Testis (tissue), 2 donors: Measurements from ENCODE around the gene VWCE.

Experiments
- CTCF ChIP-seq, 3 experiments: fragments of 450-650 bp in 2 of 3; fragments of 200-600 bp in 1 of 3; sonication (generic) in 1 of 3; IDR thresholded peaks; one replicate each; pipeline ENCODE4 v1.5.1; 2016 to 2019; ENCODE audit warnings: antibody characterized with exemption in 3 of 3, mild to moderate bottlenecking in 2 of 3, moderate library complexity in 1 of 3
- POLR2A ChIP-seq: fragments of 450-650 bp; IDR thresholded peaks from one replicate; pipeline ENCODE4 v1.6.1; 2017; ENCODE audit warnings: antibody characterized with exemption, mild to moderate bottlenecking, moderate library complexity

GRCh38 chr11:61305417-61305816 is 10.3 kb upstream of the VWCE start:
- TF ChIP-seq CTCF (IDR thresholded peaks at IDR 0.05), result no peak
- no peak for TF ChIP-seq POLR2A
